Measurements from ENCODE around the gene TRIO. TPM values are rescaled to one million over a fixed set of nuclear protein-coding genes. Genes with fewer than 3 reads are reported as not detected.

Gene TRIO
- total RNA-seq, 1 experiment from 2014 or later: 68.4 TPM

GRCh38 chr5:14469551-14470377, 326.6 kb downstream of the TRIO start:
- intact Hi-C loops (cut with micrococcal nuclease): no loop called here
- ChIA-PET CTCF (no interaction called here), POLR2A (no interaction called here), RAD21 (ENCODE audit: low non-redundant PET in 1 of 2, low total read pairs in 2 of 2, uncharacterized antibody in 2 of 2, unreplicated experiment in 2 of 2) (no interaction called here)
- H3K27ac ChIP-seq (ENCODE audit: low read depth, low read length): no peak overlapping the region
- no peak for ATAC-seq
- H3K79me2 ChIP-seq (ENCODE audit: insufficient read depth, low read length): no peaks in the 10 kb centered on the region
- no peak overlapping the region for H3K9ac ChIP-seq (ENCODE audit: low read length)
- no peaks in the 10 kb centered on the region for H3K9me2 ChIP-seq (ENCODE audit: insufficient read depth)
- peaks cover 9 to 30% of the 10 kb centered on the region in 2 experiments; a peak in 3 of 4 replicates for H3K36me3 ChIP-seq (ENCODE audit: control insufficient read depth in 1 of 2, insufficient read depth in 2 of 2, low read length in 2 of 2)
- no peak overlapping the region for H2AFZ ChIP-seq (ENCODE audit: low read depth, low read length, poor library complexity, severe bottlenecking)
- no peaks in the 10 kb centered on the region for H4K20me1 ChIP-seq (ENCODE audit: insufficient read depth)
- no peaks in the 10 kb centered on the region for H3K9me3 ChIP-seq (ENCODE audit: control insufficient read depth in 1 of 2, insufficient read depth in 1 of 2, low read depth in 1 of 2, low read length in 2 of 2)
- H3K27me3 ChIP-seq (ENCODE audit: insufficient read depth, low read length): no peaks in the 10 kb centered on the region
- no peak for TF ChIP-seq EGR1 (IDR thresholded peaks at IDR 0.05; ENCODE audit: low read depth)
- TF ChIP-seq EZH2 (IDR thresholded peaks at IDR 0.05): no peak
- no peak for TF ChIP-seq JUND (IDR thresholded peaks at IDR 0.05)
- no peak for TF ChIP-seq CEBPB (IDR thresholded peaks at IDR 0.05; ENCODE audit: low read depth)
- no peak for TF ChIP-seq ZNF274 (IDR thresholded peaks at IDR 0.05; ENCODE audit: low read depth, low read length)
- no peak for TF ChIP-seq ATF3 (IDR thresholded peaks at IDR 0.05)
- TF ChIP-seq EZH2phosphoT487 (IDR thresholded peaks at IDR 0.05; ENCODE audit: borderline replicate concordance): no peak
- no peak for TF ChIP-seq FOSL1 (IDR thresholded peaks at IDR 0.05; ENCODE audit: low read depth)
- TF ChIP-seq YY1 (IDR thresholded peaks at IDR 0.05; ENCODE audit: extremely low read depth, insufficient replicate concordance, low read depth, low read length): no peak
- no peak for TF ChIP-seq POLR2A (IDR thresholded peaks at IDR 0.05; ENCODE audit: borderline replicate concordance, extremely low read depth, insufficient read depth, insufficient read length)
- no peak for TF ChIP-seq CTCF (IDR thresholded peaks at IDR 0.05 in 2 of 3, conservative IDR thresholded peaks at IDR 0.05 in 1 of 3; ENCODE audit: borderline replicate concordance in 1 of 3, insufficient read depth in 1 of 3, low read depth in 2 of 3, low read length in 2 of 3)
- no peak for TF ChIP-seq ZFX (IDR thresholded peaks at IDR 0.05)
- no peak for TF ChIP-seq ELF1 (IDR thresholded peaks at IDR 0.05; ENCODE audit: borderline replicate concordance, low read depth)
- no peak for TF ChIP-seq SP1 (IDR thresholded peaks at IDR 0.05; ENCODE audit: low read depth)
- BruUV-seq (replicated peaks): no TSS peak
- no peaks in the 10 kb centered on the region for H3K4me1 ChIP-seq (ENCODE audit: control insufficient read depth in 1 of 2, insufficient read depth in 2 of 2, low read length in 2 of 2)
- H3K4me2 ChIP-seq (ENCODE audit: low read length): no peak overlapping the region
- no peak for DNase-seq (ENCODE audit: low read depth, low spot score)
- no peak overlapping the region for H3K4me3 ChIP-seq (replicated peaks in 1 of 2; ENCODE audit: low read depth in 1 of 2, low read length in 2 of 2)

All from HCT116 (cell line).